H9 (cell line): ENCODE measurements around the gene PACS1. TPM values are rescaled to one million over a fixed set of nuclear protein-coding genes. Genes with fewer than 3 reads are reported as not detected.

ENCODE experiments used
- DNase-seq: peaks from one replicate; pipeline ENCODE4 v3.0.0-alpha.2; 2017
- H2AFZ ChIP-seq: one replicate; pipeline ENCODE4 v1.6.1; 2013; ENCODE audit warnings: mild to moderate bottlenecking, low read length, control low read depth, moderate library complexity
- H2AK5ac ChIP-seq: 2 replicates; pipeline ENCODE4 v1.6.1; 2013; ENCODE audit warnings: low read length, control low read depth, mixed read lengths; ENCODE audit not compliant: insufficient read length
- H2BK120ac ChIP-seq: one replicate; pipeline ENCODE4 v1.6.1; 2013; ENCODE audit warnings: low read depth, mild to moderate bottlenecking, low read length, control low read depth, inconsistent platforms; ENCODE audit not compliant: poor library complexity, severe bottlenecking
- H2BK12ac ChIP-seq: 2 replicates; pipeline ENCODE4 v1.6.1; 2013; ENCODE audit warnings: low read length, control low read depth, mixed read lengths, low read depth; ENCODE audit not compliant: insufficient read length
- H2BK15ac ChIP-seq: 2 replicates; pipeline ENCODE4 v1.6.1; 2013; ENCODE audit warnings: low read depth, low read length, control low read depth
- H2BK20ac ChIP-seq: one replicate; pipeline ENCODE4 v1.6.1; 2013; ENCODE audit warnings: low read depth, mild to moderate bottlenecking, low read length, control low read depth, inconsistent platforms; ENCODE audit not compliant: poor library complexity, severe bottlenecking
- H2BK5ac ChIP-seq: 2 replicates; pipeline ENCODE4 v1.6.1; 2013; ENCODE audit warnings: low read length, control low read depth, mixed read lengths; ENCODE audit not compliant: insufficient read length
- H3K14ac ChIP-seq: 2 replicates; pipeline ENCODE4 v1.6.1; 2013; ENCODE audit warnings: low read length, control low read depth; ENCODE audit not compliant: insufficient read depth
- H3K18ac ChIP-seq: 2 replicates; pipeline ENCODE4 v1.6.1; 2013; ENCODE audit warnings: low read depth, mild to moderate bottlenecking, mixed read lengths, low read length, control low read depth; ENCODE audit not compliant: insufficient read length
- H3K23ac ChIP-seq: 2 replicates; pipeline ENCODE4 v1.6.1; 2013; ENCODE audit warnings: low read length, control low read depth, mixed read lengths, low read depth; ENCODE audit not compliant: insufficient read length
- H3K23me2 ChIP-seq: 2 replicates; pipeline ENCODE4 v1.6.1; 2013; ENCODE audit warnings: low read depth, mild to moderate bottlenecking, mixed read lengths, low read length, control low read depth; ENCODE audit not compliant: insufficient read length, poor library complexity, severe bottlenecking
- H3K27ac ChIP-seq: 2 replicates; pipeline ENCODE4 v1.5.1; 2013; ENCODE audit warnings: low read length, control low read depth, mixed read lengths, low read depth; ENCODE audit not compliant: insufficient read length
- H3K27me3 ChIP-seq: 2 replicates; pipeline ENCODE4 v1.6.1; 2013; ENCODE audit warnings: low read length, control low read depth, inconsistent platforms; ENCODE audit not compliant: insufficient read depth
- H3K4ac ChIP-seq: 2 replicates; pipeline ENCODE4 v1.6.1; 2013; ENCODE audit warnings: low read depth, mild to moderate bottlenecking, control low read depth, inconsistent platforms, low read length, moderate library complexity
- H3K4me1 ChIP-seq: 2 replicates; pipeline ENCODE4 v1.6.1; 2013; ENCODE audit warnings: low read length, control low read depth, inconsistent platforms; ENCODE audit not compliant: insufficient read depth
- H3K4me2 ChIP-seq: 2 replicates; pipeline ENCODE4 v1.6.1; 2013; ENCODE audit warnings: low read length, control low read depth, mixed read lengths; ENCODE audit not compliant: insufficient read length, insufficient read depth
- H3K56ac ChIP-seq: 2 replicates; pipeline ENCODE4 v1.6.1; 2013; ENCODE audit warnings: low read depth, mild to moderate bottlenecking, mixed read lengths, low read length, control low read depth; ENCODE audit not compliant: insufficient read length
- H3K79me1 ChIP-seq: 2 replicates; pipeline ENCODE4 v1.6.1; 2013; ENCODE audit warnings: low read depth, mild to moderate bottlenecking, moderate library complexity, low read length, control low read depth, inconsistent platforms; ENCODE audit not compliant: insufficient read depth, poor library complexity, severe bottlenecking
- H3K79me2 ChIP-seq: 2 replicates; pipeline ENCODE4 v1.6.1; 2013; ENCODE audit warnings: low read length, control low read depth, inconsistent platforms; ENCODE audit not compliant: insufficient read depth
- H3K9ac ChIP-seq: 2 replicates; pipeline ENCODE4 v1.6.1; 2013; ENCODE audit warnings: low read length, control low read depth, mixed read lengths; ENCODE audit not compliant: insufficient read length; ENCODE audit errors: extremely low read depth
- H3K9me3 ChIP-seq: one replicate; pipeline ENCODE4 v1.6.1; 2013; ENCODE audit warnings: low read depth, low read length, inconsistent platforms; ENCODE audit not compliant: control insufficient read depth
- H3T11ph ChIP-seq: one replicate; pipeline ENCODE4 v1.6.1; 2013; ENCODE audit warnings: mild to moderate bottlenecking, low read length, control low read depth, inconsistent platforms
- H4K20me1 ChIP-seq: one replicate; pipeline ENCODE4 v1.6.1; 2013; ENCODE audit not compliant: control insufficient read depth, insufficient read length, insufficient read depth
- H4K5ac ChIP-seq: 2 replicates; pipeline ENCODE4 v1.6.1; 2013; ENCODE audit warnings: low read depth, mild to moderate bottlenecking, mixed read lengths, low read length, control low read depth; ENCODE audit not compliant: insufficient read length
- H4K8ac ChIP-seq: replicated peaks from 2 replicates; pipeline ENCODE4 v1.6.1; 2013; ENCODE audit warnings: low read length, control low read depth, mixed read lengths, low read depth; ENCODE audit not compliant: insufficient read length
- H4K91ac ChIP-seq: 2 replicates; pipeline ENCODE4 v1.6.1; 2013; ENCODE audit warnings: low read depth, mild to moderate bottlenecking, moderate library complexity, mixed read lengths, low read length, control low read depth; ENCODE audit not compliant: insufficient read length
- H3K27ac Mint-ChIP-seq, 3 experiments: 2 replicates in 2 of 3; 3 replicates in 1 of 3; pipeline ENCODE4 v1.8.0; 2020 to 2021; ENCODE audit warnings: mixed read lengths in 3 of 3, mild to moderate bottlenecking in 1 of 3, moderate library complexity in 1 of 3
- H3K27me3 Mint-ChIP-seq: 2 replicates; pipeline ENCODE4 v1.8.0; 2021; ENCODE audit warnings: low read depth, mild to moderate bottlenecking, moderate library complexity, mixed read lengths
- H3K36me3 Mint-ChIP-seq, 3 experiments: 2 replicates in 2 of 3; 3 replicates in 1 of 3; pipeline ENCODE4 v1.8.0; 2020 to 2021; ENCODE audit warnings: low read depth in 3 of 3, mixed read lengths in 3 of 3; ENCODE audit not compliant: insufficient read depth in 1 of 3
- H3K4me1 Mint-ChIP-seq, 2 experiments: 2 replicates each; pipeline ENCODE4 v1.8.0; 2020; ENCODE audit warnings: mixed read lengths in 2 of 2
- H3K4me3 Mint-ChIP-seq, 2 experiments: 2 replicates in 1 of 2; 3 replicates in 1 of 2; pipeline ENCODE4 v1.8.0; 2020 to 2021; ENCODE audit warnings: mild to moderate bottlenecking in 2 of 2, mixed read lengths in 2 of 2, moderate library complexity in 1 of 2
- H3K9me3 Mint-ChIP-seq, 2 experiments: 2 replicates in 1 of 2; 3 replicates in 1 of 2; pipeline ENCODE4 v1.8.0; 2020; ENCODE audit warnings: mild to moderate bottlenecking in 2 of 2, mixed read lengths in 2 of 2, moderate library complexity in 1 of 2
- CTCF ChIP-seq: fragments of 200-600 bp; sonication (generic); conservative IDR thresholded peaks from 3 replicates; pipeline ENCODE4 v1.8.0; 2021; ENCODE audit warnings: antibody characterized with exemption, mild to moderate bottlenecking
- WGBS: extraction: QIAGEN DNeasy Blood & Tissue Kit; methylation state at CpG from one replicate; pipeline ENCODE4 v1.1.7; 2013; ENCODE audit warnings: missing lambda C conversion rate, low lambda C conversion rate, mixed read lengths; ENCODE audit not compliant: insufficient read length; ENCODE audit errors: extremely low coverage; 5-methylcytosine and 5-hydroxymethylcytosine counted together
- total RNA-seq: library from RNA; stranded (reverse); gene quantifications from 2 replicates; pipeline ENCODE4 v1.2.1, GENCODE V29; 2021

Gene PACS1
- total RNA-seq, 1 experiment from 2014 or later, result 35.5 TPM

DNA sequence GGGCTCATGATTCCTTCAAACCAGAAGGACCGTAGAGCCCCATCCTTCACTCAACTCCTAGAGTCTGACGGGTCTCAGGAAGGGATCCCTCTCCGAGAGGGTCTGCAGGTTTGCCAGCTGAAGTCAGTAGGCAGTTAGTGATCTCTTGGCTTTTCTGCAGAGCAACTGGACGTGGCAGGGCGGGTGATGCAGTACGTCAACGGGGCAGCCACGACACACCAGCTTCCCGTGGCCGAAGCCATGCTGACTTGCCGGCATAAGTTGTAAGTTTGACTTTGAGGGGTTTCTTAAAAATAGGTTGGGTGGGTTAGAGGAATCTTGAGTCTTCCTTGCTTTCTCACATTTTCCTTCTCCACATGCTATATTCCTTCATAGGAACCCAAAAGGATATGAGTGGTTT, 165.1 kb downstream of the PACS1 start:
- no peaks in the 10 kb centered on the region for H4K20me1 ChIP-seq
- DNase-seq, result no peak
- Mint-ChIP-seq H3K9me3 (no peaks in the 10 kb centered on the region), H3K4me1 (peaks cover 17 to 20% of the 10 kb centered on the region in 2 experiments), H3K4me3 (no peak overlapping the region), H3K27ac (peak overlapping the region in 2 of 3 experiments; percentile 33 to 48; a peak in 2 of 7 replicates), H3K27me3 (no peaks in the 10 kb centered on the region), H3K36me3 (peaks cover 2 to 26% (median 23%) of the 10 kb centered on the region in 3 experiments)
- H3K4ac ChIP-seq, result no peak overlapping the region
- no peak overlapping the region for H4K5ac ChIP-seq
- H4K91ac ChIP-seq, result no peak overlapping the region
- H3K18ac ChIP-seq, result no peak overlapping the region
- H2BK15ac ChIP-seq, result no peak overlapping the region
- H3K9ac ChIP-seq, result no peak overlapping the region
- no peaks in the 10 kb centered on the region for H3K27me3 ChIP-seq
- H2AK5ac ChIP-seq, result no peak overlapping the region
- no peak overlapping the region for H2BK5ac ChIP-seq
- no peak overlapping the region for H4K8ac ChIP-seq
- no peak overlapping the region for H2AFZ ChIP-seq
- no peak overlapping the region for H2BK20ac ChIP-seq
- no peaks in the 10 kb centered on the region for H3K9me3 ChIP-seq
- H3K4me1 ChIP-seq, result no peaks in the 10 kb centered on the region
- no CpG with 5 or more reads among the region's 11 CpGs for WGBS
- H2BK12ac ChIP-seq, result no peak overlapping the region
- H3T11ph ChIP-seq, result no peak overlapping the region
- no peak for TF ChIP-seq CTCF
- no peaks in the 10 kb centered on the region for H3K79me2 ChIP-seq
- H3K27ac ChIP-seq, result no peak overlapping the region
- H3K56ac ChIP-seq, result no peak overlapping the region
- no peaks in the 10 kb centered on the region for H3K23me2 ChIP-seq
- no peak overlapping the region for H3K14ac ChIP-seq
- H3K4me2 ChIP-seq, result no peak overlapping the region
- H3K23ac ChIP-seq, result no peak overlapping the region
- no peaks in the 10 kb centered on the region for H3K79me1 ChIP-seq
- no peak overlapping the region for H2BK120ac ChIP-seq
